Lower leg skin (tissue), 4 donors: Measurements from ENCODE around the gene TAF1D. TPM values are rescaled to one million over a fixed set of nuclear protein-coding genes. Genes with fewer than 3 reads are reported as not detected.

ENCODE experiments used
- DNase-seq, 2 donors: peaks; one replicate each; pipeline ENCODE4 v3.0.0-alpha.2; 2019; ENCODE audit warnings: low spot score in 2 of 2
- H3K4me3 ChIP-seq: fragments of 200-600 bp; sonication (generic); 2 replicates; pipeline ENCODE4 v1.5.1; 2017; ENCODE audit warnings: mild to moderate bottlenecking, low read depth; ENCODE audit not compliant: poor library complexity, severe bottlenecking
- POLR2A ChIP-seq, 2 donors: fragments of 450-650 bp; IDR thresholded peaks; one replicate each; pipeline ENCODE4 v1.6.1; 2016 to 2017; ENCODE audit warnings: antibody characterized with exemption in 2 of 2, mild to moderate bottlenecking in 1 of 2, moderate library complexity in 1 of 2
- WGBS, 2 donors: methylation state at CpG; one replicate each; pipeline ENCODE4 v1.1.5; 2018; 5-methylcytosine and 5-hydroxymethylcytosine counted together
- intact Hi-C: fragments of 100-400 bp; cut with DNase I; formaldehyde crosslinking; loops from one replicate; pipeline ENCODE4 v1.15.0; 2023; ENCODE audit warnings: low total_unique reads
- total RNA-seq, 4 donors: library from RNA; depleted of rRNA; stranded (reverse); fragments of >200 nt; gene quantifications; one replicate each; pipeline ENCODE4 v1.1.0, GENCODE V29; 2016
- TF ChIP-seq, protein P1 (sequence below), 3 donors: fragments of 450-650 bp; IDR thresholded peaks; one replicate each; pipeline ENCODE4 v1.5.1; 2016; ENCODE audit warnings: antibody characterized with exemption in 3 of 3, mild to moderate bottlenecking in 3 of 3, moderate library complexity in 2 of 3

The TAF1D gene, protein sequence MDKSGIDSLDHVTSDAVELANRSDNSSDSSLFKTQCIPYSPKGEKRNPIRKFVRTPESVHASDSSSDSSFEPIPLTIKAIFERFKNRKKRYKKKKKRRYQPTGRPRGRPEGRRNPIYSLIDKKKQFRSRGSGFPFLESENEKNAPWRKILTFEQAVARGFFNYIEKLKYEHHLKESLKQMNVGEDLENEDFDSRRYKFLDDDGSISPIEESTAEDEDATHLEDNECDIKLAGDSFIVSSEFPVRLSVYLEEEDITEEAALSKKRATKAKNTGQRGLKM
- 10 to 100 TPM; 45.2 to 92.5 (median 70.0) TPM for total RNA-seq

DNA sequence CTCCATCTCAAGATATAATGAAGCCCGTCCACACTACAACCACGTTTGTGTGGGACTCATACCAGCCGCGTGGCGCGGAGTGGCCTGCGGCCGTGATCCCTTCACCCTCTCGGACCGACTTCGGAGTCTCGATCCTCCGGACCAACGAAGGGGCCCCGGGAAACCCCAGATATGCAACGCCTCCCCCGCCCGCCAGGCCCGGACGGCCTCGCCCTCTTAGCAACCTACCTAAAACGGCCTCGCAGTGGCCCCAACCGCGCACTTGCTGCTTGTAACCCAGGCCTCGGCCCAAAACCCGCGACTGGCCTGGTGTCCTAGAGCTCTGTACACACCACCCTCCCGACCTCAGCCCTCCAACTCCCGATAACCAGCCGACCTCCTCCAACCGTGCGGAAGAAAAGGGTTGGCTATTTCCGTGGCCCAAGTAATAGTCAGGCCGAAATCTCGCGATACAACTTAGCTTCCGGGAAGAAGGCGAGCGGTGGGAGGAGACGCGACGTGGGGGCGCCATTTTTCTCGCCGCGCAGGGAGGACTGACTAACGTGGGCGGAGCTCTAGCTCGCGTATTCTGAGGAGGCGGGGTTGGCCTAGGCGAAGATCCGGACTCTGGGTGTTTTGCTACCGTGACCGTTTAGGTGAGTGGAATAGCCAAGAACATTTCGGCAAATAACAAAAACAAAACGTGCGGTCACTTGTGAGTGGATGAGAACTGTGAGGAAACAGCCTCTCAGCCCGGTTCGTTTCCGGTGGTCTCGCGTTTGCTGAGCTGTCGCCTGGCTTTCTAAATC, at the start of gene TAF1D, which contains the start of gene C11orf54:
TSS of gene TAF1D (minus strand) at position 402 of the 788 bp plus-strand sequence. CDS start 2,191 bp downstream, outside the sequence.
TSS of gene C11orf54 (plus strand) at position 579 of the 788 bp plus-strand sequence. CDS start 5,722 bp downstream, outside the sequence.
- peak; percentile 99 for DNase-seq
- 0% methylated on average over 57 to 61 of the region's 65 CpGs for WGBS, 2 donors
- intact Hi-C loops, result no loop called here
- H3K4me3 ChIP-seq, result peak within 1 kb of the TSS; percentile 73
- TF ChIP-seq, protein P1, sequence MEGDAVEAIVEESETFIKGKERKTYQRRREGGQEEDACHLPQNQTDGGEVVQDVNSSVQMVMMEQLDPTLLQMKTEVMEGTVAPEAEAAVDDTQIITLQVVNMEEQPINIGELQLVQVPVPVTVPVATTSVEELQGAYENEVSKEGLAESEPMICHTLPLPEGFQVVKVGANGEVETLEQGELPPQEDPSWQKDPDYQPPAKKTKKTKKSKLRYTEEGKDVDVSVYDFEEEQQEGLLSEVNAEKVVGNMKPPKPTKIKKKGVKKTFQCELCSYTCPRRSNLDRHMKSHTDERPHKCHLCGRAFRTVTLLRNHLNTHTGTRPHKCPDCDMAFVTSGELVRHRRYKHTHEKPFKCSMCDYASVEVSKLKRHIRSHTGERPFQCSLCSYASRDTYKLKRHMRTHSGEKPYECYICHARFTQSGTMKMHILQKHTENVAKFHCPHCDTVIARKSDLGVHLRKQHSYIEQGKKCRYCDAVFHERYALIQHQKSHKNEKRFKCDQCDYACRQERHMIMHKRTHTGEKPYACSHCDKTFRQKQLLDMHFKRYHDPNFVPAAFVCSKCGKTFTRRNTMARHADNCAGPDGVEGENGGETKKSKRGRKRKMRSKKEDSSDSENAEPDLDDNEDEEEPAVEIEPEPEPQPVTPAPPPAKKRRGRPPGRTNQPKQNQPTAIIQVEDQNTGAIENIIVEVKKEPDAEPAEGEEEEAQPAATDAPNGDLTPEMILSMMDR (IDR thresholded peaks at IDR 0.05), result no peak
- peak in 1 of 2 donors; percentile 58 for TF ChIP-seq POLR2A (IDR thresholded peaks at IDR 0.05)

DNA sequence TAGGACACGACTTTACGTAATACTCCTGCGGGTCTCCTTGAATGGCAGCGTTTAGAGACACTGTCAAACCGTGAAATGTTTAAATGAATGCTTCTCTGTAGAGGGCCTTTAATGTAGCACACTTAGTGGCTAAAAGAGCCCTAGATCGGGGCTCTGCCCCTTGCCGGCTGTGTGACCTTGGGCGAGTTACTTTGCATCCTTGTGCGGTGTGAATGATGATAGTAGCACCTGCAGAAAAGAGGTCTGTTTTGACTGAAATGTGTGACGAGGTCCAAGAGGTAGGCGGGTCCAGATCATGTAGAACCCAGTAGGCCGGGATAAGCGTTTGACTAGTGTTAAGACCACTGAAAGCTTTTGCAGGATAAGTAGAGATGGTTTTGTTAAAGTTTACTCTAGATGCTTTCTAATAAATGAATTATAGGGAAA, 43.7 kb upstream of the TAF1D start:
- H3K4me3 ChIP-seq, result peak overlapping the region; percentile 96
- TF ChIP-seq, protein P1 (IDR thresholded peaks at IDR 0.05), result no peak
- TF ChIP-seq POLR2A (IDR thresholded peaks at IDR 0.05), result no peak
- WGBS, 2 donors, result 0 to 1% methylated on average over 13 of the region's 13 CpGs
- DNase-seq, result no peak
- intact Hi-C loops, result no loop called here

DNA sequence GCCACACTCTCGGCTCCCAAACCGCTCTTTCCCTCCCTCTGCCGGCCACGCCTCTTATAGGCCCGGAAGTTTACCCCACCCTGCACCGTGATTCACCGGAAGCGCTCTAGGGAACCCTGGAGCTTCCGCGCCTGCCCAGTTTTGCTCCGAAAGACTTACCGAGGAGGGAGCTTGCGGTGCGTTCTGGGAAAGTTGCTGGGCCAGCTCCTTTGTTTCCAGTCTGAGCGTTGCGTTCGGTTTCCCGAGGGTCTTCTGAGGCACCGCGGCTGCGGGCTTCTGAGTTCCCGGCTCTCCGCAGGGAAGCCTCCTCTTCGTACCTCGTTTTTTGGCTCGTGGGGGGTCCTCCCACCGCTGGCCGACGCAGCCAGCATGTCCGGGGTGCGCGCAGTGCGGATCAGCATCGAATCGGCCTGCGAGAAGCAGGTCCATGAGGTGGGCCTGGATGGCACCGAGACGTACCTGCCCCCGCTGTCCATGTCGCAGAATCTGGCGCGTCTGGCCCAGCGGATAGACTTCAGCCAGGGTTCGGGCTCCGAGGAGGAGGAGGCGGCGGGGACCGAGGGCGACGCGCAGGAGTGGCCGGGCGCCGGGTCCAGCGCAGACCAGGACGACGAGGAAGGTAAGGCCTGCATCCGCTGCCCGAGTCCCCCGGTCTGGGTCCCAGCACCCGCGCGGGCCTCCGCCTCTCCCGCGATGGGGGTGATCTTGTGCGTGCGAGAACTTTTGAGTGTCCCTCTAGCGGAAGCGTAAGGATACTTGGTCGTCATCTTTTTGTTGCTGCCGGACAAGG, 43.0 kb upstream of the TAF1D start, which contains the start of gene MED17:
TSS of gene MED17 (plus strand) at position 138 of the 790 bp plus-strand sequence. CDS start at position 370, 232 bp downstream.
- 1% methylated on average over 37 to 64 of the region's 72 CpGs for WGBS, 2 donors
- no peak for TF ChIP-seq POLR2A (IDR thresholded peaks at IDR 0.05)
- TF ChIP-seq, protein P1 (IDR thresholded peaks at IDR 0.05), result no peak
- peak; percentile 93 to 98 for DNase-seq
- intact Hi-C loops, result no loop called here
- H3K4me3 ChIP-seq, result peak within 1 kb of the TSS; percentile 96

DNA sequence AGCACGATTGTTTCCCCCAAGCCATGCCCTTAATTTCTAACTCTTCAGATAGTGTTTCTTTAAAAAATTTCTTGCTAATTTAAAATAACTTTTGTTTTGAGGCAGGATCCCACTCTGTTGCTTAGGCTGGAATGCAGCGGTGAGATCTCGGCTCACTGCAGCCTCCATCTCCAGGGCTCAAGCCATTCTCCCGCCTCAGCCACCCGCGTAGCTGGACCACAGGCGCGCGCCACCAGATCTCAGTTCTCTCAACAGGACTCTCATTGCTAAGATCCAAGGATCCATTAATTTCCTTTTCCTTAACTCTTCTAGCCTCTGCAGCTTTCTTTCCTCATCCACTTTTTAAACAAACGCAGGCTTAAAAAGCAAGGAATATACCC, 42.5 kb upstream of the TAF1D start:
- peak overlapping the region; percentile 96 for H3K4me3 ChIP-seq
- intact Hi-C loops, result no loop called here
- TF ChIP-seq POLR2A (IDR thresholded peaks at IDR 0.05), result no peak
- TF ChIP-seq, protein P1 (IDR thresholded peaks at IDR 0.05), result no peak
- no peak for DNase-seq
- 0 to 1% methylated on average over 10 of the region's 10 CpGs for WGBS, 2 donors

DNA sequence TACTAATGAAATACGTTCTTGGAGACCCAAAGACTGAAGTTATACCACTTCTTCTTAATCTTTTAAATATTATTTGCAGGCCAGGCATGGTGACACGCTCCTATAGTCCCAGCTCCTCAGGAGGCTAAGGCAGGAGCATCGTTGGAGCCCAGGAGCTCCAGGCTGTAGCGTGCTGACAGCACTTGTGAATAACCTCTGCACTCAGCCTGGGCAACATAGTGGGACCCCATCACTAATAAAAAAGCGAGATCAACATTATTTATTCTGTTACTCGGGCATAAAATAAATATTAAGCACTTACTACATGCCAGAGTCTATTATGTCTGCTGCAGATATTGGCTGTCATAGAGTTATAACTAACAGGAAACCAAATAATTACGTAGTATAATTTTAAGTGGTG, 42.1 kb upstream of the TAF1D start:
- peak overlapping the region; percentile 96 for H3K4me3 ChIP-seq
- no peak for DNase-seq
- intact Hi-C loops, result no loop called here
- WGBS, 2 donors, result 46 to 54% methylated on average over 7 of the region's 7 CpGs
- TF ChIP-seq, protein P1 (IDR thresholded peaks at IDR 0.05), result no peak
- no peak for TF ChIP-seq POLR2A (IDR thresholded peaks at IDR 0.05)
